NCI-H2227 (cell line): ENCODE measurements around the gene GNG4.
"Not testable (repeated sequence)": the region's sequence is repeated elsewhere in the genome, so short reads cannot be mapped to it uniquely, and the experiment has no call there.

ENCODE experiments used
- DNase-seq: peaks from one replicate; lab custom pipeline; 2025; ENCODE audit not compliant: unreplicated experiment; lab: John Stamatoyannopoulos, UW

Gene GNG4

DNA sequence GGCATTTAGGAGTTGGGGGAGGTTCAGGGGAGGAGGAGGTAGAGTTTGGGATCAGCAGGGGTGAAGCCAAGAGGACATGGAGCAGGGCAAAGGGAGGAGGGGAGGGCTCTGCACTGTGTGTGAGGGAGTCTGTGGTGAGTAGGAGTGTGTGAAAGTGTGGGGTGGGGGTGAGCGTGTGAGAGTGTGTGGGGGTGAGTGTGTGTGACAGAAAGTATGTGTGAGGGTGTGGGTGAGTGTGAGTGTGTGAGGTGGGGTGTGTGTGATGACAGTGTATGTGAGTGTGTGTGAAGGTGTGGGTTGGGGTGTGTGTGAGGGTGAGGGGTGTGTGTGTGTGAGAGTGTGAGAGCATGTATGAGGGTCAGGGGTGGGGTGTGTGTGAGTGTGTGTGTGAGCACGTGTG is 62.6 kb downstream of the GNG4 start:
- DNase-seq: no peak

- DNase-seq: no peak
Measured at GRCh38 chr1:235586413-235586812, 63.2 kb downstream of the GNG4 start.

- DNase-seq: no peak
Measured at GRCh38 chr1:235584973-235585372, 64.6 kb downstream of the GNG4 start.

GRCh38 chr1:235583511-235584001 is 66.0 kb downstream of the GNG4 start:
- DNase-seq: no peak

GRCh38 chr1:235582130-235582529 is 67.5 kb downstream of the GNG4 start:
- DNase-seq: no peak

- DNase-seq: no peak
Measured at GRCh38 chr1:235579891-235580290, 69.7 kb downstream of the GNG4 start.

- DNase-seq: no peak
Measured at GRCh38 chr1:235575597-235575996, 74.0 kb downstream of the GNG4 start.

- no peak for DNase-seq
Measured at GRCh38 chr1:235573880-235574279, 75.7 kb downstream of the GNG4 start.

GRCh38 chr1:235572971-235573370 is 76.6 kb downstream of the GNG4 start:
- not testable (repeated sequence) for DNase-seq

DNA sequence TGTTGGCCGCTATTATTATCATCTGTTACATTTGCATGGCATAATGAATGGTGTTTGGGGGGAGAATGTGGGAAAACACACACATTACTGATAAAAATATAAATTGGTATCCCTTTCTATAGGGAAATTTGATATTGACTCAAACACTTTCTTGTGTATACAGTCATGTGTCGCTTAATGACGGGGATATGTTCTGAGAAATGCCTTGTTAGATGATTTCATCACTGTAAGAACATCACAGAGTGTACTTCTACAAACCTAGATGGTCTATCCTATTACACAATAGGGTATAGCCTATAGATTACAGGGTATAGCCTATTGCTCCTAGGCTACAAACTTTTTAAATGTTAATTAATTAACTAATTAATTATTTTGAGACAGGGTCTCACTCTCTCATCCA is 78.1 kb downstream of the GNG4 start:
- no peak for DNase-seq

- DNase-seq: no peak
Measured at GRCh38 chr1:235567812-235568503, 81.6 kb downstream of the GNG4 start.

DNA sequence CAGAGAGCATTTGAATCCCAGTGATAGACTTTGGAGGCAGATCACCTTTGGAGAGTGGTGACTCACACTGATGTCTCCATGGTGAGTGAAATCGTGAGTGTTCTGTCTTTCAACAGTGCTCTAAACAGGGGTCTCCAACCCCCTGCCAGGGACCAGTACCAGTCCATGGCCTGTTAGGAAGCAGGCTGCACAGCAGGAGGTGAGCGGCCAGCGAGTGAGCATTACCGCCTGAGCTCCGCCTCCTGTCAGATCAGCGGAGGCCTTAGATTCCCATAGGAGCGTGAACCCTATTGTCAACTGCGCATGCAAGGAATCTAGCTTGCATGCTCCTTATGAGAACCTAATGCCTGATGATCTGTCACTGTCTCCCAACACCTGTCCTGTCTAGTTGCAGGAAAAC is 83.5 kb downstream of the GNG4 start:
- DNase-seq: peak; percentile 47

DNA sequence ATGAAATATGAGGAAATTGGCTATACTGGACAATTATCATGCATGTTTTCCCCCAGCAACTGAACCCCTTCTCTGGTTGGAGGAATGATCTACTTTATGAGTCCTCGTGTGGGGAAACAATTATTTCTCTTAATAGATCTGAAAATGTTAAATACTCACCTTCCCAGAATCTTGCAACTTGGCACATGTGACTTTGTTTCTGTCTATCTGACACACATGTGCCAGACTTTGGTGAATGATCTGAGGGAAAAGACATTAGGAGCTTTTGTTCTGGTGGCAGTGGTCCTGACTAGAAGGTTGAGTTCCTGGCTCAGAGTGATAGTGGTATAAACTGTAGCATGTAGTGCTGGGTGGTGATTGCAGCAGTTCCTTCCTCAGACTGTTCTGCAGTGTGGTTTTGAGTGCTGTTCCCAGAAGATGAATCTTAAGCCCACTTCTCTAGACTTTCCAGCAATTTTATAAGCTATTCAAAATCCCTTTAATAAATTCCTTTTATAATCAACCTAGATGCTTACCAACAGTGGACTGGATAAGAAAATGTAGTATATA is 86.0 kb downstream of the GNG4 start:
- DNase-seq: no peak

- no peak for DNase-seq
Measured at GRCh38 chr1:235562589-235562988, 87.0 kb downstream of the GNG4 start.

GRCh38 chr1:235558621-235559169 is 90.9 kb downstream of the GNG4 start:
- peak; percentile 32 for DNase-seq

DNA sequence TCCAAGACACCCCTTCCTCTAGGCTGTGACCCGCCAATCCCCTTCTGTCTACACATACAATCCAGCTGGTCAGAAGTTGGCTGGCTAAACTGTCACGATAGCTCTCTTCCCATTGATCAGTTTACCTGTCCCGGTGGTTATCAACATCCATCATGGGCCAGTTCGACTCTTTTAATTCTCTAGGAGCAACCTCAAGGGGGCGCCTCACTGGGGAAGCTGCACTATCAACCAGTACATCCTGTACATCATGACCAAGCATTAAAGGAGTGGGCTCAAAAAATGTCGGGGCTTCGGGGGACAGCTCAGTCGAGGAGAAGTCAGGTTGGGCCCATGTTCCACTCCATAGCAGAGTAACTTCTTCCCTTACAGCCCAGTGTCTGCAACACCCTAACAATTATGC is 92.1 kb downstream of the GNG4 start:
- DNase-seq: no peak

GRCh38 chr1:235556807-235557206 is 92.8 kb downstream of the GNG4 start:
- DNase-seq: no peak

GRCh38 chr1:235553112-235553551 is 96.5 kb downstream of the GNG4 start:
- peak; percentile 57 for DNase-seq

- no peak for DNase-seq
Measured at GRCh38 chr1:235552146-235552716, 97.4 kb downstream of the GNG4 start.

GRCh38 chr1:235549351-235550139 is 100.0 kb downstream of the GNG4 start:
- no peak for DNase-seq
